GM18951 (cell line): ENCODE measurements around the gene SUN1.

Experiments used
- POLR2A ChIP-seq: IDR thresholded peaks from 4 replicates; pipeline ENCODE4 v1.6.1; 2011; ENCODE audit warnings: mild to moderate bottlenecking; ENCODE audit not compliant: insufficient read length, insufficient read depth; ENCODE audit errors: extremely low read depth
- in situ Hi-C: fragments of 300-500 bp; cut with MboI; formaldehyde crosslinking; loops from one replicate; pipeline ENCODE4 v1.12.0; 2022; ENCODE audit warnings: low sequenced_read_pairs, mixed read lengths, inconsistent platforms; ENCODE audit not compliant: unreplicated experiment

Gene SUN1

GRCh38 chr7:886626-887487 lies 54.6 kb downstream of the SUN1 start:
- in situ Hi-C loops: no loop called here
- no peak for TF ChIP-seq POLR2A

GRCh38 chr7:887488-887820 lies 55.2 kb downstream of the SUN1 start:
- TF ChIP-seq POLR2A: no peak
- in situ Hi-C loops: no loop called here

GRCh38 chr7:888081-889024 lies 56.1 kb downstream of the SUN1 start:
- in situ Hi-C loops: no loop called here
- no peak for TF ChIP-seq POLR2A

- TF ChIP-seq POLR2A: no peak
- in situ Hi-C loops: no loop called here
These were observed 56.7 kb downstream of the SUN1 start for GRCh38 chr7:889025-889390.

GRCh38 chr7:889391-889790 lies 57.1 kb downstream of the SUN1 start:
- TF ChIP-seq POLR2A: no peak
- in situ Hi-C loops: no loop called here

- TF ChIP-seq POLR2A: no peak
- in situ Hi-C loops: no loop called here
These were observed 58.6 kb downstream of the SUN1 start for GRCh38 chr7:890868-891267.

GRCh38 chr7:891291-891690 lies 59.0 kb downstream of the SUN1 start:
- in situ Hi-C loops: no loop called here
- no peak for TF ChIP-seq POLR2A

- TF ChIP-seq POLR2A: no peak
- in situ Hi-C loops: no loop called here
These were observed 59.5 kb downstream of the SUN1 start for GRCh38 chr7:891805-892204.

GRCh38 chr7:892648-893593 lies 60.6 kb downstream of the SUN1 start:
- in situ Hi-C loops: no loop called here
- no peak for TF ChIP-seq POLR2A

GRCh38 chr7:893686-894085 lies 61.4 kb downstream of the SUN1 start:
- in situ Hi-C loops: no loop called here
- no peak for TF ChIP-seq POLR2A

- in situ Hi-C loops: no loop called here
- TF ChIP-seq POLR2A: no peak
These were observed 62.0 kb downstream of the SUN1 start for GRCh38 chr7:894164-894867.

- in situ Hi-C loops: no loop called here
- TF ChIP-seq POLR2A: no peak
These were observed 62.7 kb downstream of the SUN1 start for GRCh38 chr7:894927-895450.
